Measurements from ENCODE around the gene GRM8. TPM values are rescaled to one million over a fixed set of nuclear protein-coding genes. Genes with fewer than 3 reads are reported as not detected.

GRM8 gene
- total and polyA plus RNA-seq, 10 of the 15 experiments (the other 5 are each of a cell fraction or from before 2014, with no cell fraction given) = 0.33 to 7.1 (median 0.45) TPM; not detected in 2

DNA sequence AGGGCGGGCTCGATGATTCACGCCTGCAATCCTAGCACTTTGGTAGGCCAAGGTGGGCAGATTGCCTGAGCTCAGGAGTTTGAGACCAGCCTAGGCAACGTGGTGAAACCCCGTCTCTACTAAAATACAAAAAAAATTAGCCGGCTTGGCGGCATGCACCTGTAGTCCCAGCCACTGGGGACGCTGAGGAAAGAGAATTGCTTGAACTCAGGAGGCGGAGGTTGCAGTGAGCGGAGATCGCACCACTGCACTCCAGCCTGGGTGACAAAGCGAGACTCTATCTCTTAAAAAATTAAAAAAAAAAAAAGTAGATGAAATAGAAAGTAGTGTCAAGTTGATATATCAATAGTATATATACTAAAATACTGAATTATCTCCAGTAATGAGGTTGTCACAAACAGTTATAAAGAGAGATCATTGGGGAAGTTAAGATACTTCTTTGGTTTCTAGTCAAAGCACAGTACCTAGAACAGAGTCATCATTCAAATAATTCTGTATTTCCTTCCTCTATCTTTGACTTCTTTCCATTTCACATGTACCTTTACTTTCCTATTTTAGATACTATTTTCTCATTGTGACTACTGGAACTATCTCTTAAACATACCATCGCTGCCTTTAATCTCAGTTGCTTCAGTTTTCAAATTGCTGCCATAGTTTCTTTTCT, 491.7 kb downstream of the GRM8 start:
- no peak for TF ChIP-seq SREBF2 (IDR thresholded peaks at IDR 0.05; ENCODE audit: low read length)
- TF ChIP-seq, protein P1, sequence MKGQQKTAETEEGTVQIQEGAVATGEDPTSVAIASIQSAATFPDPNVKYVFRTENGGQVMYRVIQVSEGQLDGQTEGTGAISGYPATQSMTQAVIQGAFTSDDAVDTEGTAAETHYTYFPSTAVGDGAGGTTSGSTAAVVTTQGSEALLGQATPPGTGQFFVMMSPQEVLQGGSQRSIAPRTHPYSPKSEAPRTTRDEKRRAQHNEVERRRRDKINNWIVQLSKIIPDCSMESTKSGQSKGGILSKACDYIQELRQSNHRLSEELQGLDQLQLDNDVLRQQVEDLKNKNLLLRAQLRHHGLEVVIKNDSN (IDR thresholded peaks at IDR 0.05; ENCODE audit: borderline replicate concordance, extremely low read length, insufficient read depth, low read depth, low read length) = no peak
- peak; percentile 75 for FAIRE-seq

DNA sequence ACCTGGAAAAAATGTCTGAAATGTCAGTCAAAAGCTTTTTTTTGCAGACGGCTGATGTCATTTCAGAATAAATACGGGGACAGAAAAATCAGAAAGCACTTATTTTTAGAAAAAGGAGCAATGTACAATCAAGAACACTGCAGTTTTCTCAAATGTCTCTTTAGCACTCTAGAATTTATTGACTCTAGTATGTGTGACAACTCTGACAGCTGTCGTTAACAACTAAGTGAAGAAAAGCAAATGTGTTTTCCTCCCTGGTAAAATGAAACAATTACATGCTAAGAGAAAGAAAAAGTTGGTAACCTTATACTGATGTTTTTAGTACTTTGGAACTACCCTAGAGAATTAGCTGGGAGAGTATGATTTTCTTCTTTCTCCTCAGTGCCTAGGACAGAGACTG, 497.4 kb downstream of the GRM8 start:
- no peaks in the 10 kb centered on the region for H3K36me3 ChIP-seq (ENCODE audit: control insufficient read depth in 2 of 2, insufficient read depth in 2 of 2, low read length in 1 of 2)
- DNase-seq (ENCODE audit: low read depth, low spot score) (no peak), ATAC-seq (no peak), FAIRE-seq (no peak)
- H3K4me2 ChIP-seq (ENCODE audit: control insufficient read depth, insufficient read depth) = no peak overlapping the region
- no peaks in the 10 kb centered on the region for H3K79me2 ChIP-seq (ENCODE audit: control insufficient read depth, insufficient read depth, low read length)
- H3K27ac ChIP-seq (ENCODE audit: control insufficient read depth, insufficient read depth) = no peak overlapping the region
- WGBS (ENCODE audit: insufficient coverage, insufficient replicate concordance, low lambda C conversion rate, missing lambda C conversion rate) = 93% methylated on average over 3 of the region's 3 CpGs
- TF ChIP-seq NR2F1 (conservative IDR thresholded peaks at IDR 0.05) (no peak), HDGF (IDR thresholded peaks at IDR 0.05) (no peak), CBX5 (IDR thresholded peaks at IDR 0.05; ENCODE audit: low read depth) (no peak), TARDBP (IDR thresholded peaks at IDR 0.05; ENCODE audit: borderline replicate concordance) (no peak), ZNF217 (IDR thresholded peaks at IDR 0.05) (no peak)
- no peak overlapping the region for H3K9ac ChIP-seq (ENCODE audit: control insufficient read depth, insufficient read depth, low read length)
- no peak overlapping the region for H3K4me3 ChIP-seq
- no peaks in the 10 kb centered on the region for H3K4me1 ChIP-seq (ENCODE audit: control insufficient read depth, insufficient read depth, low read length)
- H4K20me1 ChIP-seq (ENCODE audit: control insufficient read depth, insufficient read depth) = no peaks in the 10 kb centered on the region
- no peak overlapping the region for H2AFZ ChIP-seq (ENCODE audit: control insufficient read depth, low read depth, low read length)
- SMC1A ChIA-PET (ENCODE audit: uncharacterized antibody, unreplicated experiment) = interaction anchor here (1.0 to 1.7 kb wide), 4 partner anchors 19 to 57 kb away, joined by 3 to 6 read pairs (median 4); no protein-coding TSS in a partner anchor
- RAD21 ChIA-PET (ENCODE audit: unreplicated experiment) = interaction anchor here (0.6 to 1.7 kb wide), 2 partner anchors 36 to 54 kb away, joined by 3 to 6 read pairs; no protein-coding TSS in a partner anchor
- CTCF ChIA-PET = interaction anchor here (1.3 to 2.1 kb wide), 2 partner anchors 9 to 10 kb away, joined by 3 to 10 read pairs; no protein-coding TSS in a partner anchor
- intact Hi-C loops (cut with micrococcal nuclease; ENCODE audit: unreplicated experiment) = no loop called here
- POLR2A ChIA-PET = interaction anchor here (1.1 kb wide), 1 partner anchor 36 kb away, joined by 5 read pairs; no protein-coding TSS in a partner anchor
- BruUV-seq (replicated peaks) = no TSS peak
- no peaks in the 10 kb centered on the region for H3K9me3 ChIP-seq (replicated peaks; ENCODE audit: control insufficient read depth, insufficient read depth, low read length)
- H3K27me3 ChIP-seq (replicated peaks in 1 of 2; ENCODE audit: control insufficient read depth in 2 of 2, insufficient read depth in 2 of 2, low read length in 1 of 2) = no peaks in the 10 kb centered on the region
- in situ Hi-C loops (cut with MboI) = no loop called here

More for the DNA sequence above, 491.7 kb downstream of the GRM8 start:
- Histone ChIP-seq H3K36me3 (ENCODE audit: control insufficient read depth in 2 of 2, insufficient read depth in 2 of 2, low read length in 1 of 2) (no peaks in the 10 kb centered on the region), H3K9me3 (replicated peaks; ENCODE audit: control insufficient read depth, insufficient read depth, low read length) (no peaks in the 10 kb centered on the region), H3K4me2 (ENCODE audit: control insufficient read depth, insufficient read depth) (no peak overlapping the region), H3K79me2 (ENCODE audit: control insufficient read depth, insufficient read depth, low read length) (no peaks in the 10 kb centered on the region), H3K9ac (ENCODE audit: control insufficient read depth, insufficient read depth, low read length) (no peak overlapping the region), H4K20me1 (ENCODE audit: control insufficient read depth, insufficient read depth) (no peaks in the 10 kb centered on the region), H3K27me3 (replicated peaks in 1 of 2; ENCODE audit: control insufficient read depth in 2 of 2, insufficient read depth in 2 of 2, low read length in 1 of 2) (no peaks in the 10 kb centered on the region), H3K4me3 (no peak overlapping the region), H2AFZ (ENCODE audit: control insufficient read depth, low read depth, low read length) (peak overlapping the region; percentile 48; the same call in 1 of the 2 replicates), H3K27ac (ENCODE audit: control insufficient read depth, insufficient read depth) (no peak overlapping the region), H3K4me1 (ENCODE audit: control insufficient read depth, insufficient read depth, low read length) (no peaks in the 10 kb centered on the region)
- intact Hi-C loops (cut with micrococcal nuclease; ENCODE audit: unreplicated experiment) (no loop called here), in situ Hi-C loops (cut with MboI) (no loop called here)
- ChIA-PET SMC1A (ENCODE audit: uncharacterized antibody, unreplicated experiment) (interaction anchor here (0.7 to 1.2 kb wide), 4 partner anchors 40 to 327 kb away, joined by 3 to 5 read pairs (median 3); no protein-coding TSS in a partner anchor), RAD21 (ENCODE audit: unreplicated experiment) (no interaction called here), POLR2A (no interaction called here), CTCF (interaction anchor here (1.0 to 1.3 kb wide), 2 partner anchors 18 to 42 kb away, joined by 3 to 4 read pairs; no protein-coding TSS in a partner anchor)
- ATAC-seq (no peak), DNase-seq (ENCODE audit: low read depth, low spot score) (no peak)
- BruUV-seq (replicated peaks) = no TSS peak
- 73% methylated on average over 13 of the region's 13 CpGs for WGBS (ENCODE audit: insufficient coverage, insufficient replicate concordance, low lambda C conversion rate, missing lambda C conversion rate)

Measured in GM12878 (cell line).